ENCODE data around the gene PCDHB12.
"Not testable (repeated sequence)": the region's sequence is repeated elsewhere in the genome, so short reads cannot be mapped to it uniquely, and the experiment has no call there.

PCDHB12 gene

GRCh38 chr5:141210849-141211248, 2.3 kb downstream of the PCDHB12 start:
- H3K4me1 ChIP-seq (ENCODE audit: control insufficient read depth, insufficient read depth, low read length, unreplicated experiment); H3K4me3 ChIP-seq (ENCODE audit: low read depth, low read length); H3K27ac ChIP-seq (ENCODE audit: low read depth, low read length); H3K79me2 ChIP-seq (ENCODE audit: control insufficient read depth, insufficient read depth, low read length, unreplicated experiment); H3K36me3 ChIP-seq (ENCODE audit: insufficient read depth, low read length); H2AFZ ChIP-seq (ENCODE audit: low read length, unreplicated experiment): not testable (repeated sequence)
- peaks cover 30% of the 10 kb centered on the region for H3K27me3 ChIP-seq (ENCODE audit: insufficient read depth, low read length)

- peaks cover 27% of the 10 kb centered on the region for H3K27me3 ChIP-seq (ENCODE audit: insufficient read depth, low read length)
- H3K4me1 ChIP-seq (ENCODE audit: control insufficient read depth, insufficient read depth, low read length, unreplicated experiment); H3K27ac ChIP-seq (ENCODE audit: low read depth, low read length); H3K36me3 ChIP-seq (ENCODE audit: insufficient read depth, low read length); H3K4me3 ChIP-seq (ENCODE audit: low read depth, low read length); H3K79me2 ChIP-seq (ENCODE audit: control insufficient read depth, insufficient read depth, low read length, unreplicated experiment); H2AFZ ChIP-seq (ENCODE audit: low read length, unreplicated experiment): not testable (repeated sequence)
These were observed 5.3 kb downstream of the PCDHB12 start, which contains the start of gene PCDHB13 for GRCh38 chr5:141213656-141214339. PCDHB13 (plus strand) TSS chr5:141213919; CDS start chr5:141214124, 205 bp downstream.

GRCh38 chr5:141214583-141214982, 6.1 kb downstream of the PCDHB12 start:
- not testable (repeated sequence) for H3K27ac ChIP-seq (ENCODE audit: low read depth, low read length); H3K4me1 ChIP-seq (ENCODE audit: control insufficient read depth, insufficient read depth, low read length, unreplicated experiment); H2AFZ ChIP-seq (ENCODE audit: low read length, unreplicated experiment); H3K79me2 ChIP-seq (ENCODE audit: control insufficient read depth, insufficient read depth, low read length, unreplicated experiment); H3K4me3 ChIP-seq (ENCODE audit: low read depth, low read length); H3K36me3 ChIP-seq (ENCODE audit: insufficient read depth, low read length)
- H3K27me3 ChIP-seq (ENCODE audit: insufficient read depth, low read length) = peaks cover 21% of the 10 kb centered on the region

- H3K27ac ChIP-seq (ENCODE audit: low read depth, low read length); H3K79me2 ChIP-seq (ENCODE audit: control insufficient read depth, insufficient read depth, low read length, unreplicated experiment); H3K36me3 ChIP-seq (ENCODE audit: insufficient read depth, low read length); H3K4me3 ChIP-seq (ENCODE audit: low read depth, low read length); H2AFZ ChIP-seq (ENCODE audit: low read length, unreplicated experiment); H3K4me1 ChIP-seq (ENCODE audit: control insufficient read depth, insufficient read depth, low read length, unreplicated experiment): not testable (repeated sequence)
- H3K27me3 ChIP-seq (ENCODE audit: insufficient read depth, low read length) = peaks cover 16% of the 10 kb centered on the region; the same call in 1 of the 2 replicates
These were observed 7.0 kb downstream of the PCDHB12 start for GRCh38 chr5:141215504-141215903.

DNA sequence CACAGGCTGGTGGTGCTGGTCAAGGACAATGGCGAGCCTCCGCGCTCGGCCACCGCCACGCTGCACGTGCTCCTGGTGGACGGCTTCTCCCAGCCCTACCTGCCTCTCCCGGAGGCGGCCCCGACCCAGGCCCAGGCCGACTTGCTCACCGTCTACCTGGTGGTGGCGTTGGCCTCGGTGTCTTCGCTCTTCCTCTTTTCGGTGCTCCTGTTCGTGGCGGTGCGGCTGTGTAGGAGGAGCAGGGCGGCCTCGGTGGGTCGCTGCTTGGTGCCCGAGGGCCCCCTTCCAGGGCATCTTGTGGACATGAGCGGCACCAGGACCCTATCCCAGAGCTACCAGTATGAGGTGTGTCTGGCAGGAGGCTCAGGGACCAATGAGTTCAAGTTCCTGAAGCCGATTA, 7.5 kb downstream of the PCDHB12 start:
- not testable (repeated sequence) for H3K79me2 ChIP-seq (ENCODE audit: control insufficient read depth, insufficient read depth, low read length, unreplicated experiment); H3K4me1 ChIP-seq (ENCODE audit: control insufficient read depth, insufficient read depth, low read length, unreplicated experiment); H2AFZ ChIP-seq (ENCODE audit: low read length, unreplicated experiment); H3K36me3 ChIP-seq (ENCODE audit: insufficient read depth, low read length); H3K27ac ChIP-seq (ENCODE audit: low read depth, low read length); H3K4me3 ChIP-seq (ENCODE audit: low read depth, low read length)
- H3K27me3 ChIP-seq (ENCODE audit: insufficient read depth, low read length) = peaks cover 16% of the 10 kb centered on the region; the same call in 1 of the 2 replicates

GRCh38 chr5:141223112-141223783, 14.7 kb downstream of the PCDHB12 start, which contains the start of gene PCDHB14:
PCDHB14 (plus strand) TSS chr5:141223343; CDS start chr5:141223506, 163 bp downstream.
- Histone ChIP-seq H3K27me3 (ENCODE audit: insufficient read depth, low read length) (peaks cover 33% of the 10 kb centered on the region), H3K36me3 (ENCODE audit: insufficient read depth, low read length) (no peaks in the 10 kb centered on the region), H3K4me3 (ENCODE audit: low read depth, low read length) (peak within 1 kb of the TSS; percentile 70), H3K79me2 (ENCODE audit: control insufficient read depth, insufficient read depth, low read length, unreplicated experiment) (no peaks in the 10 kb centered on the region), H3K4me1 (ENCODE audit: control insufficient read depth, insufficient read depth, low read length, unreplicated experiment) (no peaks in the 10 kb centered on the region), H2AFZ (ENCODE audit: low read length, unreplicated experiment) (no peak within 1 kb of the TSS), H3K27ac (ENCODE audit: low read depth, low read length) (no peak within 1 kb of the TSS)

DNA sequence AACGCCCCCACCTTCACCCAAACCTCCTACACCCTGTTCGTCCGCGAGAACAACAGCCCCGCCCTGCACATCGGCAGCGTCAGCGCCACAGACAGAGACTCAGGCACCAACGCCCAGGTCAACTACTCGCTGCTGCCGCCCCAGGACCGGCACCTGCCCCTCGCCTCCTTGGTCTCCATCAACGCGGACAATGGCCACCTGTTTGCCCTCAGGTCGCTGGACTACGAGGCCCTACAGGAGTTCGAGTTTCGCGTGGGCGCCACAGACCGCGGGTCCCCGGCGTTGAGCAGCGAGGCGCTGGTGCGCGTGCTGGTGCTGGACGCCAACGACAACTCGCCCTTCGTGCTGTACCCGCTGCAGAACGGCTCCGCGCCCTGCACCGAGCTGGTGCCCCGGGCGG, 16.3 kb downstream of the PCDHB12 start:
- H3K27me3 ChIP-seq (ENCODE audit: insufficient read depth, low read length) = peaks cover 33% of the 10 kb centered on the region
- H3K27ac ChIP-seq (ENCODE audit: low read depth, low read length); H3K36me3 ChIP-seq (ENCODE audit: insufficient read depth, low read length); H3K79me2 ChIP-seq (ENCODE audit: control insufficient read depth, insufficient read depth, low read length, unreplicated experiment); H3K4me1 ChIP-seq (ENCODE audit: control insufficient read depth, insufficient read depth, low read length, unreplicated experiment); H2AFZ ChIP-seq (ENCODE audit: low read length, unreplicated experiment); H3K4me3 ChIP-seq (ENCODE audit: low read depth, low read length): not testable (repeated sequence)

GRCh38 chr5:141225421-141225820, 16.9 kb downstream of the PCDHB12 start:
- not testable (repeated sequence) for H3K36me3 ChIP-seq (ENCODE audit: insufficient read depth, low read length); H3K4me1 ChIP-seq (ENCODE audit: control insufficient read depth, insufficient read depth, low read length, unreplicated experiment); H3K4me3 ChIP-seq (ENCODE audit: low read depth, low read length); H3K27ac ChIP-seq (ENCODE audit: low read depth, low read length); H3K79me2 ChIP-seq (ENCODE audit: control insufficient read depth, insufficient read depth, low read length, unreplicated experiment); H2AFZ ChIP-seq (ENCODE audit: low read length, unreplicated experiment)
- H3K27me3 ChIP-seq (ENCODE audit: insufficient read depth, low read length) = peaks cover 33% of the 10 kb centered on the region

DNA sequence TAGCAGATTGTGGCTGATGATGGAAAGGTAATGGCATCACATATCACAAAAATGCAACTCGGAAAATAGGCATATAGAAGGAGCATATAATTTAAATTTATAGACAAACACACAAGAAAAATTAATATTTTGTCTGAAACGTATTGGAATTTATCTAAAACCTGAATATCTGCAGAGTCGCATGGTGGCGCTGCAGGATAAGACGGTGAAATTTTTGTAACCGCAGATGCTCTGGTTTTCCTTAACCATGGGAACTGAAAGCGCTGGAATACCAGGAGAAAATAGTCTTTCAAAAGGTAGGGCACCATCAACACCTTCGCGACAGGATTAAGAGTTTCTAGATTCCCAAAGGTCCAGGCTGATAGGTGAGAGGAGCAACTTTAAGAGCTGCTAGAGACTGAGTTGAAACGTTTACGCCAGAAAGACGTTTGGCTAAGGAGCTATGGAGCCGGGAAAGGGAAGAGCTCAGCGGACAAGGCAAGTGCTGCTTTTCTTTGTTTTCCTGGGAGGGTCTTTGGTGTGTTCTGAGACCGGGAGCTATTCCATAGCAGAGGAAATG, 25.7 kb downstream of the PCDHB12 start:
- Histone ChIP-seq H3K4me3 (ENCODE audit: low read depth, low read length) (peak overlapping the region; percentile 54), H2AFZ (ENCODE audit: low read length, unreplicated experiment) (no peak overlapping the region)

DNA sequence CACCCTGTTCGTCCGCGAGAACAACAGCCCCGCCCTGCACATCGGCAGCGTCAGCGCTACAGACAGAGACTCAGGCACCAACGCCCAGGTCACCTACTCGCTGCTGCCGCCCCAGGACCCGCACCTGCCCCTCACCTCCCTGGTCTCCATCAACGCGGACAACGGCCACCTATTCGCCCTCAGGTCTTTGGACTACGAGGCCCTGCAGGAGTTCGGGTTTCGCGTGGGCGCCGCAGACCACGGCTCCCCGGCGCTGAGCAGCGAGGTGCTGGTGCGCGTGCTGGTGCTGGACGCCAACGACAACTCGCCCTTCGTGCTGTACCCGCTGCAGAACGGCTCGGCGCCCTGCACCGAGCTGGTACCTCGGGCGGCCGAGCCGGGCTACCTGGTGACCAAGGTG, 27.4 kb downstream of the PCDHB12 start:
- not testable (repeated sequence) for H3K79me2 ChIP-seq (ENCODE audit: control insufficient read depth, insufficient read depth, low read length, unreplicated experiment); H2AFZ ChIP-seq (ENCODE audit: low read length, unreplicated experiment); H3K27ac ChIP-seq (ENCODE audit: low read depth, low read length); H3K36me3 ChIP-seq (ENCODE audit: insufficient read depth, low read length); H3K4me3 ChIP-seq (ENCODE audit: low read depth, low read length); H3K4me1 ChIP-seq (ENCODE audit: control insufficient read depth, insufficient read depth, low read length, unreplicated experiment)
- H3K27me3 ChIP-seq (ENCODE audit: insufficient read depth, low read length) = peaks cover 57% of the 10 kb centered on the region

More for the DNA sequence above, 25.7 kb downstream of the PCDHB12 start:
- Histone ChIP-seq H3K27me3 (ENCODE audit: insufficient read depth, low read length) (peaks cover 41% of the 10 kb centered on the region), H3K27ac (ENCODE audit: low read depth, low read length) (no peak overlapping the region), H3K79me2 (ENCODE audit: control insufficient read depth, insufficient read depth, low read length, unreplicated experiment) (no peaks in the 10 kb centered on the region), H3K4me1 (ENCODE audit: control insufficient read depth, insufficient read depth, low read length, unreplicated experiment) (no peaks in the 10 kb centered on the region), H3K36me3 (ENCODE audit: insufficient read depth, low read length) (no peaks in the 10 kb centered on the region)

Data from ACC112 (cell line).